Measurements from ENCODE around the gene HNRNPLL.
"Not testable (repeated sequence)": the region's sequence is repeated elsewhere in the genome, so short reads cannot be mapped to it uniquely, and the experiment has no call there.

HNRNPLL gene

DNA sequence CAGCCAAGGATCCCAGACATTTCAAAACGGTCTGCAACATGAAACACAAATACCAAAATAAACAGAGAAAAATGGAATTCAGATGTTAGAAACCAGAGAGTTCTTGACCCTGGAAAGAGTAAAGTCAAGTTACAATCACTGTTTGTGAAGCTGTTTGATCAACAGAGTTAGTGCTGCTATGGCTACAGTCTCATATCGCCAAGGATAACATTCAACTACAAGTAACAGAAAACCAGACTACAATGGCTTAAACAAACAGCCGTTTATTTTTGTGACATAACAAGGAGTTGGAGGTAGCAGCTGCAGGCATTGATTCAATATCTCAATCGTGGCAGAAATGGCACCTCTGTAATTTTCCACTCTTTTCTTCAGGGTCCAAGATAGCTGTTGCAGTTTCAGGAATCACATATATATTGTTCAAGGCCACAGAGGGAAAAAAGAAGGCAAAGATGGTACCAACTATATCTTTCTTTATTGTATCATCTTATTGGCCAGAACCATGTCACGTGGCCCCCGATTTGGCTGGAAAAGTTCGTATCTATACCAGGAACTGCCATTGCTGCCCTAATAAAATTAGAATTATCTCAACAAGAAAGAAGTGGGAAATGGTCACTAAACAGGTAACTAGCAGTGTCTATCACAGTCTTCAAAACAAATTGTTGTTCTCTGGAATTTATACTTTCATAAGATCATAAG lies 17.7 kb upstream of the HNRNPLL start:
- no peak for DNase-seq (ENCODE audit: extremely low read depth in 1 of 2, low read depth in 1 of 2)

DNA sequence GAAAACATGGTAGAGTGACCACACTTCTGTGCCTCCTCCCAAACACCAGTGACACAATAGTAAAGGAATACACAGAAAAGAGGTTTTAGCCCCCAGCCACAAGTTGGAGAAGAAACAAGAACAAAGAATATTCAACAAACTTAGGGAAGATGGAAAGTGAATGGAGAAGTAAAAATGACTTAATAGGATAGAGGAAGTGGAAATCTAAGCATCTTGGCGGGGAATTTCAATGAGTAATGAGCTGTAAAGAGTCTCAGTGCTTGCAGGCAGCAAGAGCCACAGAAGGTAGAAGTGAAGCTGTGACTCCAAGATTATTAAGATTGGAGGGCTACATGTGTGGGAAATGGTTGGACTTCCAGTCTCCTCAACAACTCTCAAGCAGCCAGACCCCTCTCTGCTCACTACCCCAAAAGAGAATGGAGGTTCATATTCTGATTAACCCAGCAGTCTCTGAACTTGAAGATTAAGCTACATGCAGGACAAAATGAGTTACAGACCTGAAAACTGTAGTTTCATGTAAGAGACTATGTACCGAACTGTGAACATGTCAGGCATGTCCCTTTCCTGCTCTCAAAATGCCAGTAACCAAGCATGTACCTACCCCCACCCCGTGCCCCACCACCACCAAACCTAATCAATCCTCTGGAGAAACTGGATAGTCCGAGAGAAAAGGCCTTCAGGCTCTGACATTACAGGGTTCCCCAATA lies 16.9 kb upstream of the HNRNPLL start:
- no peak for DNase-seq (ENCODE audit: extremely low read depth in 1 of 2, low read depth in 1 of 2)

DNA sequence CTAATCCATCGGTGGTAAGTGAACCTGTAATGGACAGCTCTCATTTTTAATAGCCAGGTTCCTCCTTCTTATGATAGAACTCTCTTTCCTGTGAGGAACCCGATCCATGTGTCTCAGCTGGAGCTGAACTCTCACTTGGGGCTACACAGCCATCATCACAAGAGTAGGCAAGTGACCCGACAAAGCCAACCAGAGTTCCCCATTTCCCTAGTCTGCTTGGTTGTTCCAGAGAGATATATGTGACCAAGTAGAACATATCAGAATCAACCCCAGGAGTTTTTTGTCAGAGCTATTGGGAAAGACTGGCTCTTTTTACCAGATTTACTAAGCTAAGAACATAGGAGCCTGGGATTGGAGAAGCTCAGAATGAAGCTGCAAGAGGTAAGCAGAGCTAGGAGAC lies 14.6 kb upstream of the HNRNPLL start:
- no peak for DNase-seq (ENCODE audit: extremely low read depth in 1 of 2, low read depth in 1 of 2)

DNA sequence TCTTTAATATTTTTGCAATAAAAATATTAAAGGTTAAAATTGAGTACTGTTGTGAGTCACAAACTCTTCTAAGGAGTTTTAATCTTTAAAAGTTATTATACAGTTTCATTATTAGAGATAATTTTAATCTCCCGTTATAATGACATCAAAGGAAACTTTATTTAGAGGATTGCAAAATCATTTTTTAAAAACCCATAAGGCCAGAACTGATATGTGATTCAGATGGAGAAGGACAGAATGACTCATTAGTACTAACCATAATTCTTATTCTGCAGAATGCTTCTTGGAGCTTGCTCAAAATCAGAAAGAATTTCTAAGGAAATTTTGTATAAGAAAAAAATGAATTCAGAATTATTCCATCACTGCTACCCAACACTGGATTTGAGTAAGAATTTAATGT lies 12.5 kb upstream of the HNRNPLL start:
- DNase-seq (ENCODE audit: extremely low read depth in 1 of 2, low read depth in 1 of 2) = no peak

DNA sequence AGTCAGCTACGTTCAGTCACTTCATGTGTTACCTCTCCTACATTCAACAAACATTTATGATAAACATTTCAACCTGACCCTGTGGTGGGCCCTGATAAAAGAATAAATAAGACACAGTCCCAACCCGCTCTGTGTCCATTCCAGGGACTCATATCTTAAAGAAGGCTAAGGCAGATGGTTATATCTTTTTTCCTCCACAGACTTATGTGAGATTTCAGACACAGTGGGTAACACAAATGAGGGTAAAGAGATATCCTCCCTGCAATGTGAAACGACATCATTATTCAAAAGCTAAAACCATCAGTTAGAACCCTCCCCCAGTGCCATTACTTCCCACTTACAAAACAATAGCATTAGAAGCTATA lies 11.1 kb upstream of the HNRNPLL start:
- no peak for DNase-seq (ENCODE audit: extremely low read depth in 1 of 2, low read depth in 1 of 2)

DNA sequence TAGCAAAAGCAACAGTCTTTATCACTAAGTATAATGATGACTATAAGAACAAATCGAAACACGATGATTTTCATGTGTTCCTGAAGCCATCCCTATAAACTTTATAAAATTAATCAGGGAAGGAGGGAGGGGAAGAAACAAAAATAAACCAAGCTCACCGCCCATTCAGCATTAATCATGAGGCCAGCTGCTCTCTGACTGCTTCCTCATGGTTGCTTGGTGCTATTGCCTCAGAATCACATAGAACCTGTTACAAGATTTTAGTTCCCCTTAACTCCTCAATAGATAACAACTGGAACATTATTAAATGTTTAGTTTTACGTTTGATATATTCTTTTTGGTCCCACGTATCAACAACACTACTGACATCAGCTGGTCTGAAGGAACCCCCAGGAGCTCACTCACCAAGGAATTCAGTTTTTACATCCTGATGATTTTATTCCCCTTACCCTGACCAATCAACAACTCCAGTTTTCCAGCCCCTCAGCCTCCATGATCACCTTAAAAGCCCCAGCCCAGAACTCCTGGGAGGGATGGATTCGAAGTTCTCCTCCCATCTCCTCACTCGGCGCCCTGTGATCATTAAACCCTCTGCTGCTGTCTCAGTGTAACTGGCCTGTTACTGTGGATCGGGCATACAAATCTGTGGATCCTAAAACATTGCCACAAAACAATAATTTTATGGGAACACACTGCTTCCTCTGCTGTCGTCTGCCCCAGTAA lies 10.6 kb upstream of the HNRNPLL start:
- DNase-seq (ENCODE audit: extremely low read depth in 1 of 2, low read depth in 1 of 2) = no peak

DNA sequence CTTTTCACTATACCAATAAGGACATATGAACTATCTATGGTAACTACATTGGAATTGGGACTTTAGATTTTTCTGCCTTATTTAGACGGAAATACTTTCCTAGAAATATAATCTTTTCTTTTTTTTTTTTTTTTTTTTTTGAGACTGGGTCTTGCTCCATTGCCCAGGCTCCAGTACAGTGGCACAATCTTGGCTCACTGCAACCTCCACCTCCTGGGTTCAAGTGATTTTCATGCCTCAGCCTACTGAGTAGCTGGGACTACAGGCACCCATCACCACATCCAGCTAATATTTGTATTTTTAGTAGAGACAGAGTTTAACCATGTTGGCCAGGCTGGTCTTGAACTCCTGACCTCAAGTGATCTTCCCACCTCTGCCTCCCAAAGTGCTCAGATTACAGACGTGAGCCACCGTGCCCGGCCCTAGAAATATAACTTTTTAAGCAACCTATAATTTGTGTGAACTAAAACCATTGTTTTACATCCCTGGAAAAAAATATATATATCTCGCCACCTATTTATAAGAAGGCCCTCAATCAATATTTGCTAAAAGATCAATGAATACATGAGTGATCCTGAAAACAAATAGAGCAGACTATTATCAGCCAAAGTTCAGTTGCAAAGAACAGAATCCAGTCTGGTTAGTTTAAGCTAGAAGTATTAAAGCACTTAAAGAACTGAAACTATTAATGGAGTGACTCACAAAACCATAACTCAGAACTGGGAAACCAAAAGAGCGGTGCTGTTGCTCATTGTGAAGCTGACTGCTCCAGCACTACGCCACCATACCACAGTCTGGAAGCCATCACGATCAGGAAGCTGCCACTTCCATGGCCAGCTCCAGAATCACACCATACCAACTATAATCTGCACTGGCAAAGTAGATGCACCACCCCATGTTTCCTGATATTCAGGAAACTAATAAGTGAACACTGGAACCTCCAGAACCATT lies 8.4 kb upstream of the HNRNPLL start:
- no peak for DNase-seq (ENCODE audit: extremely low read depth in 1 of 2, low read depth in 1 of 2)

DNA sequence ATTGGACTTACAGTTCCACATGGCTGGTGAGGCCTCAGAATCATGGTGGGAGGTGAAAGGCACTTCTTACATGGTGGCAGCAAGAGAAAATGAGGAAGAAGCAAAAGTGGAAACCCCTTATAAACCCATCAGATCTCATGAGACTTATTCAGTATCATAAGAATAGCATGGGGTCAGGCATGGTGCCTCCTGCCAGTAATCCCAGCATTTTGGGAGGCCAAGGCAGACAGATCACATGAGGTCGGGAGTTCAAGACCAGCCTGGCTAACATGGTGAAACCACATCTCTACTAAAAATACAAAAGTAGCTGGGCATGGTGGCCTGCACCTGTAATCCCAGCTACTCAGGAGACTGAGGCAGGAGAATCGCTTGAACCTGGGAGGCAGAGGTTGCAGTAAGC lies 6.5 kb upstream of the HNRNPLL start:
- DNase-seq (ENCODE audit: extremely low read depth in 1 of 2, low read depth in 1 of 2) = not testable (repeated sequence)

DNA sequence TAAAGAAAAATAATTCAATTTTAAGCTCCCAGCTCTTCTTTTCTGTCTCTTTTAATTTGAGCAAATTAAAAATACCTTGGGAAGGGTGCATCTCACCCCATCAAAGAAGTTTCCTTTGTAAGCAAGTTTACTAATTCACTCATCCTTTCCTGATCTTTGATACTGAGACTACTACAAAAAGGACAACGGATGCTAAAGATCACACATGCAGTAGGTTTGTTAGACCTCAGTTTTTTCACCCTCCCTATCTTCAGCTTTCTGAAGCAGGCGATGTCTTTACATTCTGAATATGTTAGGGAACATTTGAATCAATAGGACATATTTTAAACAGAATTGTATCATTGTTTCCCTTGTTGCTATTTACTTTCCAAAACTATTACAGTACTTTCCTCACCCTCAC lies 6.0 kb upstream of the HNRNPLL start:
- DNase-seq (ENCODE audit: extremely low read depth in 1 of 2, low read depth in 1 of 2) = no peak

DNA sequence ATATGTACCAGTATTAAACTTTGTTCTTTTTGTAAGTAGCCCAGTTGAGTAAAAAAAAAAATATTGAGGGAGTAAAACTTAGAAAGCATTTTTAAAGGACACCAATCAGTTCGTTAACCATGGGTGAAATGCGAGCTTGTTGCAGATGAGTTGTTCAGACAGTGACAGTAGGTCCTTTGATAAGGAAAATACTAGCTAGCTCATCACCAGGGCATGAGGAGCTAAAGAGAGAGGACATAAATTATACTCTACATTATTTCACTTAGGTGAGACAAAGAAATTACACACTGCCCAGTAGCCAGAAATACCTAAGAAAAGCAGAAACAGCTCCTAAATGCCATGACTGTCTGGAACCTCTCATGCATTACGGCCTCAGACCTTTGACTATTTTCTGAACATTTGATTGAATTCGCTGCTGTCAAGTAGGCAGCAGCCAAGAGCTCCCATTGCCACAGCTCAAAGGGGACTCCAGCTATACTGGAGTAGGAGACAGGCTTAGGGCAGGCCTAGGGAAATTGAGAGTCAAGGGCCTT lies 2.6 kb upstream of the HNRNPLL start:
- no peak for DNase-seq (ENCODE audit: extremely low read depth in 1 of 2, low read depth in 1 of 2)

DNA sequence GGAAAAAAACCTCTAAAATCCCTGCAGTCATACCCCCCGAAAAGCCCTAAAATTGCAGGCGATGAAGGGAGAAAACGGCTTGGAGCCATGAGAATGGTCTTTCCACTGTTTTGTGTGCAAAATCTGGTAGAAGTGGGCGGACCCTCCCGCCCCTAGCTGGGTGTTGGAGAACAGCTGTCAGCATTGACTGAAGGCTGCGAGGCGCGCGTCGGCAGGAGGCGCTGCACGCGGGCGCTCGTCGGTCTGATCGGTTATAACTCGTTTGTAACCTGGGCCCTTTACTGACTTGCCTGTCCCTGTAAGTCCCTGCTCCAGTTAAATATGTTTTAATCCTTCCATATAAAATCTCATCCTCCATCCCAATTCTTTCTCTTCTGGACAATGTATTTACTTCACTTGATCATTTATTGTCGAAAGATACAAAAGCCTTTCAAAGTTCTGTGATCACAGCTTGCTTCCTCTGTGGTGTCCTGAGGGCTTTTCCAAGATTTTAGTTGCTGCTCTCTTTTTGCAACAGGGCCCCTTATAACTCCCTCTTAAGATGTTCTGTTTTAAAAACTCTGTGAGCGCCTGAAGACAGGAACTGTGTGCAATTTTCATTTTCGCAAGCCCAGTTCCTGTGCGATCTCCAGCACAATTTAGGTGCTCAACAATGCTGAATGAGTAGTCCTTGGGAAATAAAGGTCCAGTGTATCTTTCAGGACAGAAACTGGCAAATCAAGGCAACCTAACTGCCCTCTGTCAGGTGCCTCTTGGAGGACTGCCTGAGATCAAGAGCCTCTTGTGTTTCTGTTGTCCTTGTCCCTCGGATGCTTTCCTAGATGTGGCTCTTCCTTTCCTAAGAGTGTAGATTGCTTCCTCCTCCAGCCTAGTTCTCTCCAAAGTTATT lies 918 bp upstream of the HNRNPLL start:
- DNase-seq (ENCODE audit: extremely low read depth in 1 of 2, low read depth in 1 of 2) = peak; percentile 47 to 67

DNA sequence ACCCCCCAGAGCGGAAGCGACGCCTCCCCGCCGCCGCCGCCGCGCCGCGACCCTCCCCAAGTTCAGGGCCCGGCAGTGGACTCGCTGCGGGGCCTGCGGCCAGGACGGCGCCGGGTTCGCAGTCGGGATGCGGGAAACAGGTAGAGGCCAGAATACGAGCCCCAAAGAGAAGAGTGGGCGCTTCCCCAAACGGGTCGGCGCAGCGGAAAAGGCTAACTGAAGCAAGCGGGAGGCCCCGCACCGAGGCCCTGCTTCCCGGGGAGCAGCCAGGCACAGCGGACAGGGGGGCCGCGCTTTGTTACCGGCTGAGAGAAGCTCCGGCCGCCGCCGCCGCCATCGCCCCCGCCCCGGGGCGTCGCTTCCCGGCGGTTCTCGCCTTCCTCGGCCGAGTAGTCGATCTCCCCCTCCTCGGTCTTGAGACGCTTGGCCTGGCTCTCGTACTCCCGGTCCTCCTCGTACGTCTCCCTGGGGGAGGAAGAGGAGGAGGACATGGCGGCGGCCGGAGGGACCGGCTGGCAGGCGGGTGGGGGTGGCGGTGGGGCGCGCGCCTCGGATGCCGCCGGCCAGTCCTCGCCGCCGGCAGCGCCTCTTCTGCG lies 494 bp downstream of the HNRNPLL start:
- DNase-seq (ENCODE audit: extremely low read depth in 1 of 2, low read depth in 1 of 2) = peak in 1 of 2 donors; percentile 20

DNA sequence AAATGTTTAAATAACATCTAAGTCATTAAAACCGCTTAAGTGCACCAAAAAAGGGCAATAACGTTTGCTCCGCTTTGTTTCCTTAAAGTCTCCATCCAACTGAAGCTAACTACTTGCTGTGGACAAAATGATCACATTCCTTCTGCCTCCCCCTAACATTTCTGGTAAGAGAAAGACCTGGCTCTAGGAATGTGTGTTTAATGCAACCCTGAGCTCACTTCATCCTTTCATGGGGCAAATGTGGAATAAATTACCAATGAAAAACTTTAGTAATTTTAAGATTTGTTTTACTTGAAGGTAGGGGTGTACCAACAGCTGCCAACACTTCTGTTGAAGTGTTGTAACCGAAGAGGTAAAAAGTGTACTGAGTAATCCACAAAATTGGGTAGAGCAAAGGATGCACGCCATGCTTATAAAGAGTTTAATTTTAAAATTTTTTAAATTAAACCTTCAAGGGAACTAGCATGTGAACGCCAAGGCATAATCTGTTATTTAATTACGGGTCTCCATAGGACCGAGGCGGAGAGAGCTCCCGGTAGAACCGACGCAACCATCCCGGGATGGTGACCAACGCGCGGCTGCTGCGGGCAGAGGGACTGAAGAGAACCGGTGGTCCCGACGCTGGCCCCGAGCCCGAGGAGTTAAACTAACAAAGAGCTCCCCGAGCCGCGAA lies 1.1 kb downstream of the HNRNPLL start:
- DNase-seq (ENCODE audit: extremely low read depth in 1 of 2, low read depth in 1 of 2) = no peak

DNA sequence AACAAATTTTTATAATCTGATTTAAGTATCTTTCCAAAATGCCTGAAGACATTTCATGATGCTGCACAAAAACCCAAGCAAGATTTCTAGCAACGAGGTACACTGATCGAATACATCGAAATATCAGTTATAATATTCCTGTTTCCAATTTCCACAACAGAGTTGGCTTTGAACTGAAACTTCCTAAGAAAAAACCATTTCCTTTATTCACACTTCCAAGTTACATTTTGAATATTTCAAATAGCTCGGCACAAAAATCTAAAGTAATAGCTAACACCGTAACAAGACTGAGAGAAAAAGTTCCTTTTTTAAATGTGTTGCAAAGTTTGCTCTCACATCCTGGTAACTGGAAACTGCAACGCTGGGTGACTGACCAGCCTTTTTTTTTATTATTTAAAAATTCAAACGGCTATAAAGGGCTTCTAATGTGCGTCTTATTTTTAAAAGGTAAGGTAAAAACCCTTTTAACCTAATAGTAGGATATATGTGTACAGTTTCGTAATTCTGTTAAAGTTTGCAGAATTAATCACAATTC lies 1.7 kb downstream of the HNRNPLL start:
- no peak for DNase-seq (ENCODE audit: extremely low read depth in 1 of 2, low read depth in 1 of 2)

DNA sequence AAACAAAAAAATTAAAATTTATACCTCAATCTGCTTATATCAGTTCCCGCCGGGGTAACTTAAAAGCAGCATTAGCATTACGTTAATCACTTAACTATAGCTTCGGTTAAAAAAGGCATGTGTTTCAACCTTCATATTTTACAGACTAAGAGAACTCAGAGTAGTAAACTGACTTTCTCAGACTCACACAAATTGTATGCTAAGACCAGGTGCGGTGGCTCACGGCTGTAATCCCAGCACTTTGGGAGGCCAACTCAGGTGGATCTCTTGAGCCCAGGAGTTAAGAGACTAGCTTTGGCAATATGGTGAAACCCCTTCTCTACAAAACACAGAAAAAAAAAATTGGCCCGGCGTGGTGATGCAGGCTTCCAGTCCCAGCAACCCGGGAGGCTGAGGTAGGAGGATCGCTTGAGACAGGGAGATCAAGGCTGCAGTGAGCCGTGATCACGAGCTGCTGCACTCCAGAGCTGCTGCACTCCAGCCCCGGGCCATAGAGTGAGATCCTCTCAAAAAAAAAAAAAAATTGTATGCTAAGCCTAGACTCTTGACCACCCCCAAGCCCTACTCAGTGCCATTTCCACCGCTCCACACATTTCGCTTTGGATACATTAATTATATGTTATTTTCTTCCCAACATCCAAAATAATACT lies 2.4 kb downstream of the HNRNPLL start:
- DNase-seq (ENCODE audit: extremely low read depth in 1 of 2, low read depth in 1 of 2) = no peak

DNA sequence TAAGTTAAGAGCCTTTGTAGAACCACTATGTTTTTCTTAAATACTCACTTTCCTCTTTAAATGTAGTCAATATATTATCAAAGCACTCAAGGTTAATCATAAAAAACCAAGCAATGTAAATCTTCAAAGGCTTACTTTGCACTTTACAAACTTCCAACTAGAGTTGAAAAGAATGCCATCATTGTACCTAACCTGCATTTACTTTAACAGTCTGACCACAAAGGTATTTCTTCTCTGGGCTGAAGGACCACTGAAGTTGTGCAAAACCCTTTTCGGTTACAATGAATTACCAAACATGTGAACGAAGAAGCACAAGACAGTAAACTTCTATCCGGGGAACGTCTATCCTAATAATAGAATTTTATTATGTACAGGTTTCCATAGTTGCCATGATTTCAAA lies 3.0 kb downstream of the HNRNPLL start:
- DNase-seq (ENCODE audit: extremely low read depth in 1 of 2, low read depth in 1 of 2) = no peak

DNA sequence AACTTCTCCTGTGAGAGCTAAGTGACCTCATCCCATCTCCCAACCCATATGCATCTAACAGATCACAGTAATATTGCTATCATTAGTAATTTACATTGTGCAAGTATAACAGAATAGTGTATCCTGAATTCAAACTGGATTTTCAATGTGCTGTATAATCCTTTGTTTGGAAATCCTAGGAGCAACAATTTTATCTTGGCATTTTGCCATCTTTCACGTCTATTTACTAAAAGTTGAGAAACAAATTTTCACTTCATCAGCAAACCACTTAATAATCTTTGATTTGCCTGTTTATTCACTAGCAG lies 3.8 kb downstream of the HNRNPLL start:
- DNase-seq (ENCODE audit: extremely low read depth in 1 of 2, low read depth in 1 of 2) = no peak
